CD4-positive, alpha-beta T cell (primary cell): ENCODE measurements around the gene CD200. TPM values are rescaled to one million over a fixed set of nuclear protein-coding genes. Genes with fewer than 3 reads are reported as not detected.

ENCODE experiments used
- ATAC-seq: fragments of 200-7000 bp; cut with Tn5 transposase; one replicate; pipeline ENCODE4 v1.10.0; 2022; ENCODE audit warnings: mild to moderate bottlenecking; ENCODE audit not compliant: poor library complexity
- CTCF ChIA-PET: fragments of 350-600 bp; sonication (Branson Sonifier 250); formaldehyde crosslinking; loops from one replicate; lab custom pipeline; 2021; ENCODE audit warnings: antibody characterized with exemption, inconsistent platforms; lab: Charles Lee
- POLR2A ChIA-PET: fragments of 350-600 bp; sonication (Branson Sonifier 250); formaldehyde crosslinking; loops from one replicate; lab custom pipeline; 2021; ENCODE audit warnings: antibody characterized with exemption, inconsistent platforms; lab: Charles Lee
- DNase-seq, 14 experiments: peaks; one replicate each; pipeline ENCODE4 v3.0.0-alpha.2; 2013 to 2020; ENCODE audit warnings: mixed read lengths in 2 of 14
- H3K27ac ChIP-seq, 2 donors: one replicate each; pipeline versions ENCODE4 v1.5.1 to v1.7.0; 2013; ENCODE audit warnings: low read length in 2 of 2, low read depth in 1 of 2, mild to moderate bottlenecking in 1 of 2
- H3K27me3 ChIP-seq, 2 experiments: 1 replicate in 1 of 2; 2 replicates in 1 of 2; pipeline versions ENCODE4 v1.6.1 to v1.7.0; 2013; ENCODE audit warnings: low read length in 2 of 2, control low read depth in 1 of 2, mild to moderate bottlenecking in 1 of 2, moderate library complexity in 1 of 2; ENCODE audit not compliant: insufficient read depth in 2 of 2, control insufficient read depth in 1 of 2
- H3K36me3 ChIP-seq: one replicate; pipeline ENCODE4 v1.6.1; 2013; ENCODE audit warnings: low read length, control low read depth; ENCODE audit not compliant: insufficient read depth
- H3K4me1 ChIP-seq: one replicate; pipeline ENCODE4 v1.6.1; 2013; ENCODE audit warnings: low read length, control low read depth; ENCODE audit not compliant: insufficient read depth
- H3K4me3 ChIP-seq: one replicate; pipeline ENCODE4 v1.5.1; 2013; ENCODE audit warnings: mild to moderate bottlenecking, low read length, moderate library complexity
- H3K9me3 ChIP-seq, 2 experiments: 1 replicate in 1 of 2; 2 replicates in 1 of 2; pipeline versions ENCODE4 v1.6.1 to v1.7.0; 2013; ENCODE audit warnings: low read length in 2 of 2, mild to moderate bottlenecking in 2 of 2, control low read depth in 1 of 2, moderate library complexity in 1 of 2; ENCODE audit not compliant: control insufficient read depth in 1 of 2, insufficient read depth in 1 of 2
- H3K27ac Mint-ChIP-seq: one replicate; pipeline ENCODE4 v1.8.0; 2020; ENCODE audit warnings: mixed read lengths
- H3K27me3 Mint-ChIP-seq: one replicate; pipeline ENCODE4 v1.8.0; 2021; ENCODE audit warnings: mixed read lengths
- H3K36me3 Mint-ChIP-seq: one replicate; pipeline ENCODE4 v1.8.0; 2021; ENCODE audit warnings: low read depth, mixed read lengths
- H3K4me1 Mint-ChIP-seq: one replicate; pipeline ENCODE4 v1.8.0; 2021; ENCODE audit warnings: low read depth, mixed read lengths
- H3K4me3 Mint-ChIP-seq: one replicate; pipeline ENCODE4 v1.8.0; 2020; ENCODE audit warnings: mild to moderate bottlenecking, mixed read lengths
- H3K9me3 Mint-ChIP-seq: one replicate; pipeline ENCODE4 v1.8.0; 2020; ENCODE audit warnings: mixed read lengths
- intact Hi-C, 2 experiments: fragments of 100-400 bp; cut with DNase I in 1 of 2; cut with micrococcal nuclease in 1 of 2; formaldehyde crosslinking; loops; one replicate each; pipeline versions ENCODE4 v1.15.1 to v1.9.0; 2023 to 2025; cut with DNase I, micrococcal nuclease
- total RNA-seq, 174 experiments: library from RNA in 2 of 174; stranded (reverse) in 2 of 174; gene quantifications; one replicate each; pipeline ENCODE4 v1.2.3 and lab custom pipeline; 2021 to 2026
- TF ChIP-seq, protein P1 (sequence below): fragments of 200-600 bp; IDR thresholded peaks from one replicate; pipeline ENCODE4 v1.8.0; 2022; ENCODE audit warnings: antibody characterized with exemption, mild to moderate bottlenecking

CD200 gene
- total RNA-seq, 2 experiments from 2014 or later = 5.2 to 6.9 TPM

DNA sequence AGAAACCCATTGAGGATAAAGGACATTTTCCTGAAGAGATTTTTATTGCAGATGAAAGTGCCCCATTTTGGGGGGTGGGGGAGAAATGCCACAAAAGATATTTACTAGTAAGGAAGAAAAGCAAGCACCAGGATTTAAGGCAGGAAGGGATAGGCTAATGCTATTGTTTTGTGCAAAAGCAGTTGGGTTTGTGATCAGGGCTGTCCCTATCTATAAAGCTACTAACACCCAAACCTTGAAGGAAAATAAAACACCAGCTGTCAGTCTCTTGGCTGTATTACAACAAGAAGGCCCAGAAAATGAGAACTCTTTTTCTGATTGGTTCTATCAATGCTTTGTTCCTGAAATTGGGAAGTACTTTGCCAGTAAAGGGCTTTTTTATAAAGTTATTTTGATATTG, 56.0 kb downstream of the CD200 start:
- TF ChIP-seq, protein P1, sequence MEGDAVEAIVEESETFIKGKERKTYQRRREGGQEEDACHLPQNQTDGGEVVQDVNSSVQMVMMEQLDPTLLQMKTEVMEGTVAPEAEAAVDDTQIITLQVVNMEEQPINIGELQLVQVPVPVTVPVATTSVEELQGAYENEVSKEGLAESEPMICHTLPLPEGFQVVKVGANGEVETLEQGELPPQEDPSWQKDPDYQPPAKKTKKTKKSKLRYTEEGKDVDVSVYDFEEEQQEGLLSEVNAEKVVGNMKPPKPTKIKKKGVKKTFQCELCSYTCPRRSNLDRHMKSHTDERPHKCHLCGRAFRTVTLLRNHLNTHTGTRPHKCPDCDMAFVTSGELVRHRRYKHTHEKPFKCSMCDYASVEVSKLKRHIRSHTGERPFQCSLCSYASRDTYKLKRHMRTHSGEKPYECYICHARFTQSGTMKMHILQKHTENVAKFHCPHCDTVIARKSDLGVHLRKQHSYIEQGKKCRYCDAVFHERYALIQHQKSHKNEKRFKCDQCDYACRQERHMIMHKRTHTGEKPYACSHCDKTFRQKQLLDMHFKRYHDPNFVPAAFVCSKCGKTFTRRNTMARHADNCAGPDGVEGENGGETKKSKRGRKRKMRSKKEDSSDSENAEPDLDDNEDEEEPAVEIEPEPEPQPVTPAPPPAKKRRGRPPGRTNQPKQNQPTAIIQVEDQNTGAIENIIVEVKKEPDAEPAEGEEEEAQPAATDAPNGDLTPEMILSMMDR = no peak
- no peak for ATAC-seq
- no peak overlapping the region for H3K4me3 ChIP-seq
- H3K27ac Mint-ChIP-seq = no peak overlapping the region
- H3K27ac ChIP-seq = no peak overlapping the region
- no peak for DNase-seq
- no peak overlapping the region for H3K4me3 Mint-ChIP-seq
- peaks cover 5% of the 10 kb centered on the region for H3K9me3 Mint-ChIP-seq
- ChIA-PET CTCF (no interaction called here), POLR2A (no interaction called here)
- no peaks in the 10 kb centered on the region for H3K9me3 ChIP-seq
- peaks cover 33% of the 10 kb centered on the region for H3K4me1 Mint-ChIP-seq
- H3K27me3 Mint-ChIP-seq = no peaks in the 10 kb centered on the region
- no peaks in the 10 kb centered on the region for H3K36me3 Mint-ChIP-seq
- intact Hi-C loops = no loop called here
- H3K27me3 ChIP-seq = no peaks in the 10 kb centered on the region
- peaks cover 10% of the 10 kb centered on the region for H3K4me1 ChIP-seq
- no peaks in the 10 kb centered on the region for H3K36me3 ChIP-seq

DNA sequence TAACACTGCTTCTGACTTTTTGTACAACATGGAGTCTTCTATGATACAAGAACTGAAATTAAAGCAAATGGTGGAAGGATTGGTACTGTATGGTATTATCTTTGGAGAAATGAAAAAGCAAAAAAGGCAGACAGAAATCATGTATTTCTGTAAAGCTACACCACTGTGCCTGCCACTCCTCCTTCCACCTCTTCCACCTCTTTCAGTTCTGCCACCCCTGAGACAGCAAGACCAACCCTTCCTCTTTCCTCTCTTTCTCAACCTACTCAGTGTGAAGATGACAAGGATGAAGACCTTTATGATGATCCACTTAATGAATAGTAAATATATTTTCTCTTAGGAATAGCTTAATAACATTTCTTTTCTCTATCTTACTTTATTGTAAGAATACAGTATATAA, 57.0 kb downstream of the CD200 start:
- POLR2A ChIA-PET = interaction anchor here (1.6 kb wide), 1 partner anchor 56 kb away, joined by 4 read pairs; no protein-coding TSS in a partner anchor
- Histone ChIP-seq H3K27me3 (no peaks in the 10 kb centered on the region), H3K4me3 (no peak overlapping the region), H3K36me3 (no peaks in the 10 kb centered on the region), H3K27ac (no peak overlapping the region), H3K4me1 (peaks cover 10% of the 10 kb centered on the region), H3K9me3 (no peaks in the 10 kb centered on the region)
- Mint-ChIP-seq H3K27me3 (no peaks in the 10 kb centered on the region), H3K4me1 (peaks cover 33% of the 10 kb centered on the region), H3K4me3 (no peak overlapping the region), H3K27ac (no peak overlapping the region), H3K9me3 (peaks cover 5% of the 10 kb centered on the region), H3K36me3 (no peaks in the 10 kb centered on the region)
- no peak for DNase-seq
- CTCF ChIA-PET = no interaction called here
- TF ChIP-seq, protein P1 = no peak
- ATAC-seq = no peak
- intact Hi-C loops = no loop called here

DNA sequence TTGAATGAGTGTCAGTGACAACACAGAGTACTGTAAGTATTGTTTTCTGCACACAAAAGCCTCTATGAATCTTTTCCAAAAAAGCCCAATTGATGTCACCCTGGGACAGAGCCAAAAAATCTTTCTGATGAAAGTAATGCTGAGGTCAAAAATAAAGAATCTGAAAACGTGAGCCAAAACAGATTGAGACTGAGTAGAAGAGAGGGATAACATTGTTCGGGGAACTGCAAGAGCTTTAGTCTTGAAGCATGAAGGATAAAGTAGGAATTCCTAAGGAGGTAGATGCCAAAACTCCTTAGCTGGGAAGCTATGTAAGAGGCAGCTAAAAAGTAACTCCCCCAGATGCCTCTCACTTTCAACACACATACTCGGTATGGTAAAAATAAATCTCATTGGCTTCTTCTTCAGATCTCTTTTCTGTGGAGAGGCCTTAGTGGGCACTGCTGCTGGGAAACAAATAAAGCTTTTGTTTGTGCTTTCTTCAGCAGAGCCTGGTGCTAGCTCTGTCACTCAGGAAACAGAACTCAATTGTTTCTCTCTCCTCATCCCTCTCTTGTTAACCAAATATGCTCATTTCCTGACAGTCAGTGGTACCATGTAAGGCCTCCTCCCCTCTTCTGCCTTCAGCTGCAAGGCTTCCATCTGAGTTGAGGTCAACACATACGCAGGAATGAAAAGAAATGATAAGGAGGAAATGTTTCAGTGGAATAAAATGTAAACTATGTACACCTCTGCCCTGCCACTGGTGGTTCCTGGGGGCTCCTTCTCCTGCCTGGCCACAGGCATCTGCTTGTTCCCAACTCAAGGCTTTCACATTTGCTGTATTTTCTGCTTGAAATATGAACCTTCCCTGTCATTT, 58.1 kb downstream of the CD200 start:
- TF ChIP-seq, protein P1 = no peak
- H3K4me1 Mint-ChIP-seq = peaks cover 40% of the 10 kb centered on the region
- H3K27ac Mint-ChIP-seq = peak overlapping the region; percentile 62
- no peak overlapping the region for H3K4me3 Mint-ChIP-seq
- Histone ChIP-seq H3K4me3 (no peak overlapping the region), H3K27ac (no peak overlapping the region), H3K9me3 (no peaks in the 10 kb centered on the region), H3K27me3 (no peaks in the 10 kb centered on the region), H3K4me1 (peaks cover 10% of the 10 kb centered on the region), H3K36me3 (no peaks in the 10 kb centered on the region)
- no peaks in the 10 kb centered on the region for H3K27me3 Mint-ChIP-seq
- ChIA-PET POLR2A (interaction anchor here (0.6 to 1.6 kb wide), 2 partner anchors 23 to 57 kb away, joined by 3 to 4 read pairs; no protein-coding TSS in a partner anchor), CTCF (interaction anchor here (0.9 kb wide), 1 partner anchor 12 kb away, joined by 3 read pairs; no protein-coding TSS in a partner anchor)
- DNase-seq (no peak), ATAC-seq (peak; percentile 71)
- no peaks in the 10 kb centered on the region for H3K36me3 Mint-ChIP-seq
- intact Hi-C loops = no loop called here
- peaks cover 3% of the 10 kb centered on the region for H3K9me3 Mint-ChIP-seq
